Measurements from ENCODE around the gene TULP4. TPM values are rescaled to one million over a fixed set of nuclear protein-coding genes. Genes with fewer than 3 reads are reported as not detected.

Gene TULP4
- total RNA-seq, 1 donor from 2014 or later = 252 TPM

GRCh38 chr6:158266131-158266530, 46.1 kb upstream of the TULP4 start:
- Mint-ChIP-seq H3K27me3 (ENCODE audit: insufficient read depth, low read depth) (no peaks in the 10 kb centered on the region), H3K4me1 (peaks cover 3% of the 10 kb centered on the region), H3K27ac (no peak overlapping the region), H3K4me3 (no peak overlapping the region), H3K9me3 (peaks cover 8% of the 10 kb centered on the region), H3K36me3 (peaks cover 44% of the 10 kb centered on the region)
- no peak overlapping the region for H3K4me3 ChIP-seq
- no peak overlapping the region for H2AFZ ChIP-seq (replicated peaks)
- H3K36me3 ChIP-seq = peaks cover 5% of the 10 kb centered on the region
- H3K27ac ChIP-seq = no peak overlapping the region
- H3K27me3 ChIP-seq = no peaks in the 10 kb centered on the region
- H3K9ac ChIP-seq = no peak overlapping the region
- H3K4me1 ChIP-seq = peaks cover 6% of the 10 kb centered on the region
- H3K4me2 ChIP-seq = no peak overlapping the region
- no peak for DNase-seq (ENCODE audit: low spot score)
- no peaks in the 10 kb centered on the region for H3F3A ChIP-seq (ENCODE audit: low read depth)
- peaks cover 13% of the 10 kb centered on the region for H4K20me1 ChIP-seq (ENCODE audit: low read depth)
- peaks cover 82% of the 10 kb centered on the region for H3K79me2 ChIP-seq (ENCODE audit: low read depth)
- H3K9me3 ChIP-seq (ENCODE audit: low read depth) = no peaks in the 10 kb centered on the region
- TF ChIP-seq EZH2 (IDR thresholded peaks at IDR 0.05) = no peak
- TF ChIP-seq, protein P1, sequence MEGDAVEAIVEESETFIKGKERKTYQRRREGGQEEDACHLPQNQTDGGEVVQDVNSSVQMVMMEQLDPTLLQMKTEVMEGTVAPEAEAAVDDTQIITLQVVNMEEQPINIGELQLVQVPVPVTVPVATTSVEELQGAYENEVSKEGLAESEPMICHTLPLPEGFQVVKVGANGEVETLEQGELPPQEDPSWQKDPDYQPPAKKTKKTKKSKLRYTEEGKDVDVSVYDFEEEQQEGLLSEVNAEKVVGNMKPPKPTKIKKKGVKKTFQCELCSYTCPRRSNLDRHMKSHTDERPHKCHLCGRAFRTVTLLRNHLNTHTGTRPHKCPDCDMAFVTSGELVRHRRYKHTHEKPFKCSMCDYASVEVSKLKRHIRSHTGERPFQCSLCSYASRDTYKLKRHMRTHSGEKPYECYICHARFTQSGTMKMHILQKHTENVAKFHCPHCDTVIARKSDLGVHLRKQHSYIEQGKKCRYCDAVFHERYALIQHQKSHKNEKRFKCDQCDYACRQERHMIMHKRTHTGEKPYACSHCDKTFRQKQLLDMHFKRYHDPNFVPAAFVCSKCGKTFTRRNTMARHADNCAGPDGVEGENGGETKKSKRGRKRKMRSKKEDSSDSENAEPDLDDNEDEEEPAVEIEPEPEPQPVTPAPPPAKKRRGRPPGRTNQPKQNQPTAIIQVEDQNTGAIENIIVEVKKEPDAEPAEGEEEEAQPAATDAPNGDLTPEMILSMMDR (IDR thresholded peaks at IDR 0.05) = no peak
- no peak for TF ChIP-seq EZH2phosphoT487 (IDR thresholded peaks at IDR 0.05)

GRCh38 chr6:158268361-158269147, 43.7 kb upstream of the TULP4 start:
- peaks cover 2% of the 10 kb centered on the region for H3K27me3 Mint-ChIP-seq (ENCODE audit: insufficient read depth, low read depth)
- Histone ChIP-seq H3K4me1 (no peaks in the 10 kb centered on the region), H2AFZ (replicated peaks) (no peak overlapping the region), H3K4me2 (no peak overlapping the region), H4K20me1 (ENCODE audit: low read depth) (peaks cover 2% of the 10 kb centered on the region), H3F3A (ENCODE audit: low read depth) (no peaks in the 10 kb centered on the region), H3K79me2 (ENCODE audit: low read depth) (peaks cover 72% of the 10 kb centered on the region), H3K27ac (no peak overlapping the region), H3K27me3 (no peaks in the 10 kb centered on the region), H3K36me3 (no peaks in the 10 kb centered on the region), H3K9ac (no peak overlapping the region), H3K9me3 (ENCODE audit: low read depth) (no peaks in the 10 kb centered on the region), H3K4me3 (no peak overlapping the region)
- H3K9me3 Mint-ChIP-seq = peaks cover 6% of the 10 kb centered on the region
- no peak overlapping the region for H3K4me3 Mint-ChIP-seq
- H3K4me1 Mint-ChIP-seq = no peaks in the 10 kb centered on the region
- H3K36me3 Mint-ChIP-seq = peaks cover 41% of the 10 kb centered on the region
- TF ChIP-seq EZH2phosphoT487 (IDR thresholded peaks at IDR 0.05) = no peak
- TF ChIP-seq, protein P1 (IDR thresholded peaks at IDR 0.05) = no peak
- TF ChIP-seq EZH2 (IDR thresholded peaks at IDR 0.05) = no peak
- no peak overlapping the region for H3K27ac Mint-ChIP-seq
- no peak for DNase-seq (ENCODE audit: low spot score)

- H3K27ac Mint-ChIP-seq = no peak overlapping the region
- Histone ChIP-seq H2AFZ (replicated peaks) (no peak overlapping the region), H3K9ac (no peak overlapping the region), H3K4me1 (no peaks in the 10 kb centered on the region), H3F3A (ENCODE audit: low read depth) (no peaks in the 10 kb centered on the region), H3K79me2 (ENCODE audit: low read depth) (peaks cover 77% of the 10 kb centered on the region), H4K20me1 (ENCODE audit: low read depth) (peaks cover 2% of the 10 kb centered on the region), H3K4me3 (no peak overlapping the region), H3K4me2 (no peak overlapping the region), H3K36me3 (no peaks in the 10 kb centered on the region), H3K27me3 (no peaks in the 10 kb centered on the region), H3K27ac (no peak overlapping the region), H3K9me3 (ENCODE audit: low read depth) (no peaks in the 10 kb centered on the region)
- no peak for DNase-seq (ENCODE audit: low spot score)
- H3K4me3 Mint-ChIP-seq = no peak overlapping the region
- peaks cover 2% of the 10 kb centered on the region for H3K27me3 Mint-ChIP-seq (ENCODE audit: insufficient read depth, low read depth)
- H3K9me3 Mint-ChIP-seq = peaks cover 2% of the 10 kb centered on the region
- peaks cover 37% of the 10 kb centered on the region for H3K36me3 Mint-ChIP-seq
- H3K4me1 Mint-ChIP-seq = no peaks in the 10 kb centered on the region
- TF ChIP-seq EZH2 (IDR thresholded peaks at IDR 0.05) (no peak), EZH2phosphoT487 (IDR thresholded peaks at IDR 0.05) (no peak)
- TF ChIP-seq, protein P1 (IDR thresholded peaks at IDR 0.05) = no peak
Observed at GRCh38 chr6:158269657-158270056, 42.6 kb upstream of the TULP4 start.

Data from neural progenitor cell (in vitro differentiated cells).